BLaER1 treated with 17β-estradiol and CSF1 and Interleukin-3, amounts not matched to agents 10 nM and 100 nM (cell line): ENCODE measurements around the gene DLEC1.
"Not testable (repeated sequence)": the region's sequence is repeated elsewhere in the genome, so short reads cannot be mapped to it uniquely, and the experiment has no call there.

Experiments used
- H3K27ac ChIP-seq, 11 experiments: shearing (Covaris generic); formaldehyde crosslinking; 2 replicates each; pipeline ENCODE4 v1.8.1; 2022
- H3K27me3 ChIP-seq, 11 experiments: shearing (Covaris generic); formaldehyde crosslinking; 2 replicates each; pipeline ENCODE4 v1.8.1; 2022
- H3K36me3 ChIP-seq, 11 experiments: shearing (Covaris generic); formaldehyde crosslinking; 2 replicates each; pipeline ENCODE4 v1.8.1; 2022
- H3K4me1 ChIP-seq, 10 experiments: shearing (Covaris generic); formaldehyde crosslinking; 2 replicates each; pipeline ENCODE4 v1.8.1; 2022
- H3K4me2 ChIP-seq, 11 experiments: shearing (Covaris generic); formaldehyde crosslinking; 2 replicates each; pipeline ENCODE4 v1.8.1; 2022
- H3K4me3 ChIP-seq, 10 experiments: shearing (Covaris generic); formaldehyde crosslinking; 2 replicates each; pipeline ENCODE4 v1.8.1; 2022
- H3K9ac ChIP-seq, 11 experiments: shearing (Covaris generic); formaldehyde crosslinking; 2 replicates each; pipeline ENCODE4 v1.8.1; 2022
- H3K9me3 ChIP-seq, 11 experiments: shearing (Covaris generic); formaldehyde crosslinking; replicated peaks in 1 of 11; 2 replicates each; pipeline ENCODE4 v1.8.1; 2022
- H4K20me1 ChIP-seq, 11 experiments: shearing (Covaris generic); formaldehyde crosslinking; 2 replicates each; pipeline ENCODE4 v1.8.1; 2022
- Cebpa-rat ChIP-seq, 11 experiments: shearing (Covaris generic); IDR thresholded peaks; 2 replicates each; pipeline ENCODE4 v1.8.1; 2022

The DLEC1 gene

DNA sequence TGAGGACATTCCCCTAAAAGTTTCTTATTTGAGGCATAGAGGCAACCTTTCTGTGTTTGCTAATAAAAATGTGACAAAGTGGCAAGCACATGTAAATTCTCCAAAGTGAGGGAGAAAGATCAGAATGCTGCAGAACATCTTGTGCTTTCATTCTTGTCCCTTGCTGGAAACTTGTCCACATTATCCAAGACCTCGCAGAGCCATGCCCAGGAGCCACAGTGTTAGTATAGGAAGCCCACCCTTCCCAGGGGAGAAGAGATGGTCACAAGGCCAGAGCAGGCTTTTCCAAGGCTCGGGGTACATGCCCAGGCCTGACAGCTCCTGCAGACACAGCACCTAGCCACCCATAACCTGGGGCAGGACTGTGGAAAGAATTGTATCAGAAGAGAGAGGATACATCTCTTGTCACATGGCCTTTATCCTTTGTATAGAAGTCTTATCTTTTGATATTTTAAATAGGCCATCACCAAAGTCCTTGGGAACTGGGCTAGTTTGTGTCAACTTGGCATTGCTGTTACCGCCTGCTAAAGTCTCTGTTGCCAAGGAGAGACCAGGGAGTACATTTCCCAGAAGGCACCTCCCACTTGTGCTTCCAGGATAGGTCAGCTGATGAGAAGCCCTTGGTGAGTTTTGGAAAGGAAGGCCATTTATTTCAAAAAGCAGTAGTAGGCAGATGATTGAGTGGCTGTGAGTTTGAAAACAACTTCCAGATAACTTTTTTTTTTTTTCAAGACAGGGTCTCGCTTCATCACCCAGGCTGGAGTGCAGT, 10.5 kb downstream of the DLEC1 start:
- H3K4me2 ChIP-seq, result no peak overlapping the region
- TF ChIP-seq Cebpa-rat (IDR thresholded peaks at IDR 0.05), result no peak
- peaks cover 0 to 5% (median 5%) of the 10 kb centered on the region in 10 experiments; a peak in 18 of 20 replicates for H3K4me1 ChIP-seq
- no peak overlapping the region for H3K4me3 ChIP-seq
- no peak overlapping the region for H3K27ac ChIP-seq
- H3K27me3 ChIP-seq, result no peaks in the 10 kb centered on the region
- H3K9ac ChIP-seq, result no peak overlapping the region
- H3K36me3 ChIP-seq, result no peaks in the 10 kb centered on the region; a peak in 1 of 22 replicates
- H3K9me3 ChIP-seq, result peaks cover 13 to 30% (median 20%) of the 10 kb centered on the region in 11 experiments
- no peaks in the 10 kb centered on the region for H4K20me1 ChIP-seq

DNA sequence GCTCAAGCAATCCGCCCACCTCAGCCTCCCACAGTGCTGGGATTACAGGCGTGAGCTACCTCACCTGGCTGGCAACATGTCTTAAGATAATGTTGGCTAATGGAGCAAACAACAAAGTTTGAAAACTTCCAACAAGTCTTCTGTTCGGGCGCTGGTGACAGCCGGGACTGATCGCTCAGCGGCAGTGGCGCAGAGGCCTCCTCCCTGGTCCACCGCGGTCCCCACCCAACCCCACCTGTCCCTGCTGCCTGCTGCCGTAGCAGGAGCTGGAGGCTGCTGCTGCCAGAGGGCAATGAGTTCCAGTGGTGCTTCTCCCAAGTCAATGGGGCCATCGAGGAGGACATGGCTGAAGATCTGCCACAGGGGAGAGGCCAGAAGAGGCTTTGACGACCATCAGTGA, 12.1 kb downstream of the DLEC1 start:
- Histone ChIP-seq H4K20me1 (no peaks in the 10 kb centered on the region), H3K9me3 (peaks cover 13 to 30% (median 20%) of the 10 kb centered on the region in 11 experiments), H3K9ac (no peak overlapping the region), H3K27ac (no peak overlapping the region), H3K36me3 (no peaks in the 10 kb centered on the region; a peak in 1 of 22 replicates), H3K4me1 (peaks cover 0 to 15% (median 13%) of the 10 kb centered on the region in 10 experiments; a peak in 18 of 20 replicates), H3K27me3 (no peaks in the 10 kb centered on the region), H3K4me3 (no peak overlapping the region), H3K4me2 (no peak overlapping the region)
- no peak for TF ChIP-seq Cebpa-rat (IDR thresholded peaks at IDR 0.05)

DNA sequence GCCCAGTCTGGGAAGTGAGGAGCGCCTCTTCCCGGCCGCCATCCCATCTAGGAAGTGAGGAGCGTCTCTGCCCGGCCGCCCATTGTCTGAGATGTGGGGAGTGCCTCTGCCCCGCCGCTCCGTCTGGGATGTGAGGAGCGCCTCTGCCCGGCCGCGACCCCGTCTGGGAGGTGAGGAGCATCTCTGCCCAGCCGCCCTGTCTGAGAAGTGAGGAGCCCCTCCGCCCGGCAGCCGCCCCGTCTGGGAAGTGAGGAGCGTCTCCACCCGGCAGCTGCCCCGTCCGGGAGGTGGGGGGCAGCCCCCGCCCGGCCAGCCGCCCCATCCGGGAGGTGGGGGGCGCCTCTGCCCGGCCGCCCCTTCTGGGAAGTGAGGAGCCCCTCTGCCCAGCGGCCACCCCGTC, 14.3 kb downstream of the DLEC1 start:
- H3K27me3 ChIP-seq, H3K27ac ChIP-seq, H3K4me2 ChIP-seq, H3K36me3 ChIP-seq, H3K9ac ChIP-seq, H4K20me1 ChIP-seq, H3K4me3 ChIP-seq: not testable (repeated sequence)
- Histone ChIP-seq H3K9me3 (peaks cover 13 to 30% (median 20%) of the 10 kb centered on the region in 11 experiments), H3K4me1 (peaks cover 0 to 15% (median 13%) of the 10 kb centered on the region in 10 experiments; a peak in 18 of 20 replicates)

DNA sequence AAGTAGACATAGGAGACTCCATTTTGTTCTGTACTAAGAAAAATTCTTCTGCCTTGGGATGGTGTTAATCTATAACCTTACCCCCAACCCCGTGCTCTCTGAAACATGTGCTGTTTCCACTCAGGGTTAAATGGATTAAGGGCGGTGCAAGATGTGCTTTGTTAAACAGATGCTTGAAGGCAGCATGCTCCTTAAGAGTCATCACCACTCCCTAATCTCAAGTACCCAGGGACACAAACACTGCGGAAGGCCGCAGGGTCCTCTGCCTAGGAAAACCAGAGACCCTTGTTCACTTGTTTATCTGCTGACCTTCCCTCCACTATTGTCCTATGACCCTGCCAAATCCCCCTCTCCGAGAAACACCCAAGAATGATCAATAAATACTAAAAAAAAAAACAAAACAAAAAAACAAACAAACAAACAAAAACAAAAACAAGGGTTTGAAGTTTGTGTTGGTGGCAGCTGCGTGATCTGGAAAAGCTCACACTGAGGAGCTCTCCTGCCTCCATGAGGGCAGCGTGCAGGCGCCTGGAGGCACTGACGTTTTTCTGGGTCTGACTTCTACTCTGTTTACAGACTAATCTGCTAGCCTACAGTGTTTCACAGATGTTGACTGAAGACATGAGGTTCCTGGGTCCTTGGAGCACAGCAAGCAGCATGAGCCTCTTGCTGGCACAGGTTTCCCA, 14.9 kb downstream of the DLEC1 start:
- H3K4me1 ChIP-seq, result peaks cover 0 to 15% (median 13%) of the 10 kb centered on the region in 10 experiments; a peak in 18 of 20 replicates
- H3K9ac ChIP-seq, H3K36me3 ChIP-seq, H3K27ac ChIP-seq, H4K20me1 ChIP-seq, H3K27me3 ChIP-seq, H3K4me3 ChIP-seq: not testable (repeated sequence)
- H3K4me2 ChIP-seq, result peak overlapping the region; percentile 25 to 77 (median 60); a peak in 19 of 22 replicates
- peaks cover 13 to 30% (median 20%) of the 10 kb centered on the region in 11 experiments for H3K9me3 ChIP-seq

DNA sequence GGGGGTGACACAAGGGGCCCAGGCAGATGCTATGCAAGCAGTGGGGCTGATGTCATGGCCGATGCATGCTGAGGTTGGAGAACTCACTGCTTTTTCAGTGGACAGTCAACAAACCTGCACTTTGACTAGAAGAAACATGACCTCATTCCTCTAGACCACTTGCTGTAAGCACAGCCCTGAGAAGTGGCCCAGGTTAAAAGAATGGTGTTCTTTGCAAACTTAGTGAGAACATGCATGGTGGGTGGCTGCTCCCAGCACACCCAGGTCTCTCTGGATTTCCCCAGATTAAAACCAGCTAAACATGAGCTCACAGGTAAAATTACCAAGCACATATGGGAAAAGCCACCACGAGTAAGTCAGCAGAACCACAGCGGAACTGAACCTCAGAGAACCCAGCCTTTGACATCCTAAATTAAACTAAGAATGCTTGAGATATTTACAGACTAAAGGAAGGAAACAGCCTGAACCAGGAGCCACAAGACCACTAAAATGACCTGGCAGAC, 15.5 kb downstream of the DLEC1 start:
- Histone ChIP-seq H3K36me3 (no peaks in the 10 kb centered on the region; a peak in 1 of 22 replicates), H4K20me1 (no peaks in the 10 kb centered on the region), H3K4me3 (no peak overlapping the region), H3K9me3 (peaks cover 13 to 30% (median 20%) of the 10 kb centered on the region in 11 experiments), H3K27me3 (no peaks in the 10 kb centered on the region), H3K27ac (no peak overlapping the region), H3K9ac (peak overlapping the region in 1 of 11 experiments; percentile 15; a peak in 1 of 22 replicates), H3K4me1 (peaks cover 0 to 15% (median 13%) of the 10 kb centered on the region in 10 experiments; a peak in 18 of 20 replicates), H3K4me2 (peak overlapping the region; percentile 25 to 77 (median 60); a peak in 21 of 22 replicates)
- TF ChIP-seq Cebpa-rat (IDR thresholded peaks at IDR 0.05), result no peak

DNA sequence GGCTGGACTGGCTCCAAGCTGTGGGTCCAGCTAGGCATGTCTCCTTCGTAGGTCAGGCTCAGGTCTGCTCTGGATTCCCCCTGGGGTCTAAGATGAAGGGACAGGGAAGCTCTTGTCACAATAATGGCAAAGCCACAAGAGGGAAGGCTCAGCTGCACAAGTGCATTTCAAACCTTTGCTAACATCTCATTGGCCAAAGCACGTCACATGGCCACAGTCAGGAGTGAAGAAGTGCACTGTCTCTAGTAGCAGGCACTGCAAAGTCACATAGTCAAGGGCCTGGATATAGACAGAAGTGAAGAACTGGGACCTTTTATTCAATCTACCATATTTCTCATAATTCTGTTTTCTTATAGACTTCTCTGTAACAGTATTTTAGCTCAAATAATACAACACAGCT, 20.1 kb downstream of the DLEC1 start:
- TF ChIP-seq Cebpa-rat (IDR thresholded peaks at IDR 0.05), result no peak
- no peak overlapping the region for H3K4me2 ChIP-seq
- H3K4me3 ChIP-seq, result no peak overlapping the region
- H3K27me3 ChIP-seq, result no peaks in the 10 kb centered on the region
- no peak overlapping the region for H3K9ac ChIP-seq
- H3K4me1 ChIP-seq, result peaks cover 0 to 14% (median 12%) of the 10 kb centered on the region in 10 experiments; a peak in 18 of 20 replicates
- no peaks in the 10 kb centered on the region for H3K36me3 ChIP-seq
- H3K27ac ChIP-seq, result no peak overlapping the region
- peaks cover 0 to 1% (median under 1%) of the 10 kb centered on the region in 11 experiments; a peak in 4 of 22 replicates for H3K9me3 ChIP-seq
- H4K20me1 ChIP-seq, result no peaks in the 10 kb centered on the region

DNA sequence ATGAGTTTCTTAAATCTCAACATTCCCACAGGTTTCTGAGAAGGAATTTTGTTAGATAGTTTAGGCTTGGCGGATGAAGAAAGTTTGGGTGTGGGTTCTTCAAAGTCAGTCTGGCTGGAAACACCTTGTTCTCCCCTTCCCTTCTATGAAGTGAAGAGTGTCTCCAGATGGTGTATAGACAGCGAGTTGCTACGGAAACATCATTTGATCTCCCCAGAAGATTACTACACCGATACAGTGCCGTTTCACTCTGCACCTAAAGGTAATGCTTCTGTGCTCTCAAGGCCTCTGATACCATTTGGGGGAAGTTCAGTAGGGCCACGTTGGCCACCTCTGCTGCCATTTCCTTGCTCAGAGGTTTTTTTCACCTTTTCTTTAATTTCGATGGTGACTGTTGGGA, 20.6 kb downstream of the DLEC1 start:
- Histone ChIP-seq H3K4me1 (peaks cover 0 to 10% (median 8%) of the 10 kb centered on the region in 10 experiments; a peak in 18 of 20 replicates), H3K27me3 (no peaks in the 10 kb centered on the region), H3K9ac (no peak overlapping the region), H3K36me3 (no peaks in the 10 kb centered on the region), H3K4me2 (no peak overlapping the region), H3K4me3 (no peak overlapping the region), H4K20me1 (no peaks in the 10 kb centered on the region), H3K9me3 (peaks cover 3 to 5% (median 4%) of the 10 kb centered on the region in 11 experiments; a peak in 17 of 22 replicates), H3K27ac (no peak overlapping the region)
- no peak for TF ChIP-seq Cebpa-rat (IDR thresholded peaks at IDR 0.05)

DNA sequence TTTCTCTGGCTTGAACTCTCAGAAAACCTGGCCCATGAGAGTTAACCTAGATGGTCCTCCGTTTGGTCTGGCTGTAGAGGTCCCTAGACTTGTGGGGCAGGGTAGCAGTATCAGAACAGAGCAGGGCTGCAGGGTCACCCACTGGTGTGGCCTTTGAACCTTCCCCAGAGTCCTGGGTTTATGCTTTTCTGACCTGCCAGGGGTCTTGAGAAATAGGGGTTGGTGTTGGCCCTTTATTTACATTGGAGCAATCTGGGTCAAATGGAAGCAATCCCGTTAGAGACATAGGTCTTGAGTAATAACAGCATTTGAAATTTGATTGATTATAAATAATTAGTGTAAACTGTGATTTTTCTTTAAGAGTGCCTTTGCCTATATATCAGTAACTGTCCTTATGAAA, 23.8 kb downstream of the DLEC1 start:
- Histone ChIP-seq H3K4me1 (no peaks in the 10 kb centered on the region), H3K4me3 (no peak overlapping the region), H3K36me3 (no peaks in the 10 kb centered on the region), H3K4me2 (no peak overlapping the region), H3K9ac (no peak overlapping the region), H3K27ac (no peak overlapping the region), H3K27me3 (no peaks in the 10 kb centered on the region), H4K20me1 (no peaks in the 10 kb centered on the region), H3K9me3 (peaks cover 10 to 18% (median 15%) of the 10 kb centered on the region in 11 experiments; a peak in 19 of 22 replicates)
- TF ChIP-seq Cebpa-rat (IDR thresholded peaks at IDR 0.05), result 0 out of 22 replicates have a peak, but pooled peaks of 1 of the 11 experiments have one; percentile 12

DNA sequence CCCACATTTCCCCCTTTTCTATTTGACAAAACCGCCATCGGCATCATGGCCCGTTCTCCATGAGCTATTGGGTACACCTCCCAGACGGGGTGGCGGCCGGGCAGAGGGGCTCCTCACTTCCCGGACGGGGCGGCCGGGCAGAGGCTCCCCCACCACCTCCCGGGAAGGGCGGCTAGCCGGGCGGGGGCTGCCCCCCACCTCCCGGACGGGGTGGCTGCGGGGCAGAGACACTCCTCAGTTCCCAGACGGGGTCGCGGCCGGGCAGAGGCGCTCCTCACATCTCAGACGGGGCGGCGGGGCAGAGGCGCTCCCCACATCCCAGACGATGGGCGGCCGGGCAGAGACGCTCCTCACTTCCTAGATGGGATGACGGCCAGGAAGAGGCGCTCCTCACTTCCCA, 25.4 kb downstream of the DLEC1 start:
- H3K4me3 ChIP-seq, H3K9ac ChIP-seq, H3K27me3 ChIP-seq, H3K36me3 ChIP-seq, H4K20me1 ChIP-seq, H3K27ac ChIP-seq, H3K4me1 ChIP-seq, H3K4me2 ChIP-seq: not testable (repeated sequence)
- H3K9me3 ChIP-seq, result peaks cover 10 to 18% (median 15%) of the 10 kb centered on the region in 11 experiments; a peak in 19 of 22 replicates
